ENCODE measurements around the gene PACSIN1.

Gene PACSIN1

GRCh38 chr6:34544052-34544604, 78.3 kb downstream of the PACSIN1 start:
- no peak for DNase-seq (ENCODE audit: low read depth, low spot score)

GRCh38 chr6:34544776-34545471, 79.0 kb downstream of the PACSIN1 start:
- DNase-seq (ENCODE audit: low read depth, low spot score) = no peak

- no peak for DNase-seq (ENCODE audit: low read depth, low spot score)
Observed at GRCh38 chr6:34546551-34547321, 80.9 kb downstream of the PACSIN1 start.

- no peak for DNase-seq (ENCODE audit: low read depth, low spot score)
Observed at GRCh38 chr6:34547701-34548644, 82.1 kb downstream of the PACSIN1 start.

GRCh38 chr6:34549026-34549803, 83.3 kb downstream of the PACSIN1 start:
- DNase-seq (ENCODE audit: low read depth, low spot score) = no peak

GRCh38 chr6:34549804-34550202, 83.9 kb downstream of the PACSIN1 start:
- DNase-seq (ENCODE audit: low read depth, low spot score) = no peak

- DNase-seq (ENCODE audit: low read depth, low spot score) = no peak
Observed at GRCh38 chr6:34551720-34552119, 85.8 kb downstream of the PACSIN1 start.

GRCh38 chr6:34552620-34553019, 86.7 kb downstream of the PACSIN1 start:
- DNase-seq (ENCODE audit: low read depth, low spot score) = no peak

- DNase-seq (ENCODE audit: low read depth, low spot score) = no peak
Observed at GRCh38 chr6:34553146-34553545, 87.3 kb downstream of the PACSIN1 start.

- DNase-seq (ENCODE audit: low read depth, low spot score) = no peak
Observed at GRCh38 chr6:34553750-34554149, 87.9 kb downstream of the PACSIN1 start.

GRCh38 chr6:34554291-34555006, 88.6 kb downstream of the PACSIN1 start:
- no peak for DNase-seq (ENCODE audit: low read depth, low spot score)

- no peak for DNase-seq (ENCODE audit: low read depth, low spot score)
Observed at GRCh38 chr6:34555007-34555322, 89.1 kb downstream of the PACSIN1 start.

- no peak for DNase-seq (ENCODE audit: low read depth, low spot score)
Observed at GRCh38 chr6:34555328-34555727, 89.5 kb downstream of the PACSIN1 start.

GRCh38 chr6:34556031-34556471, 90.2 kb downstream of the PACSIN1 start, which contains the start of gene SPDEF:
TSS of gene SPDEF (minus strand) at chr6:34556329. CDS start at chr6:34544455, 11,874 bp downstream.
- no peak for DNase-seq (ENCODE audit: low read depth, low spot score)

- DNase-seq (ENCODE audit: low read depth, low spot score) = no peak
Observed at GRCh38 chr6:34556493-34556892, 90.6 kb downstream of the PACSIN1 start.

GRCh38 chr6:34557228-34557627, 91.4 kb downstream of the PACSIN1 start:
- DNase-seq (ENCODE audit: low read depth, low spot score) = no peak

- DNase-seq (ENCODE audit: low read depth, low spot score) = no peak
Observed at GRCh38 chr6:34558172-34558714, 92.4 kb downstream of the PACSIN1 start.

- no peak for DNase-seq (ENCODE audit: low read depth, low spot score)
Observed at GRCh38 chr6:34559651-34560365, 93.9 kb downstream of the PACSIN1 start.

Measured in iPS DF 19.7 (cell line).